Natural killer cell treated with Interleukin-12 subunit alpha and Interleukin-12 subunit beta and Interleukin-15 and Interleukin-18, amount 100 ng/mL, for 72 hours (primary cell): ENCODE results near the gene HIF3A. TPM values are rescaled to one million over a fixed set of nuclear protein-coding genes. Genes with fewer than 3 reads are reported as not detected.
A peak's percentile ranks its signal among the peaks of the same experiment; 100 is the strongest.
"Not testable (repeated sequence)": the region's sequence is repeated elsewhere in the genome, so short reads cannot be mapped to it uniquely, and the experiment has no call there.

ENCODE experiments used
- ATAC-seq, 2 donors: fragments of 150-1000 bp; cut with Tn5 transposase in 1 of 2; sonication (Bioruptor Pico), chemical (Tn5 transposase) in 1 of 2; 2 replicates each; pipeline ENCODE4 v1.10.0; 2021
- DNase-seq: peaks from one replicate; pipeline ENCODE4 v3.0.0; 2022; ENCODE audit warnings: low spot score
- H3K27ac Mint-ChIP-seq, 2 donors: 1 replicate in 1 of 2; 2 replicates in 1 of 2; pipeline ENCODE4 v1.8.0; 2022; ENCODE audit warnings: mixed read lengths in 2 of 2, mild to moderate bottlenecking in 1 of 2, moderate library complexity in 1 of 2
- H3K27me3 Mint-ChIP-seq, 2 donors: 1 replicate in 1 of 2; 2 replicates in 1 of 2; pipeline ENCODE4 v1.8.0; 2022; ENCODE audit warnings: mixed read lengths in 2 of 2
- H3K36me3 Mint-ChIP-seq: one replicate; pipeline ENCODE4 v1.8.0; 2022; ENCODE audit warnings: mixed read lengths
- H3K4me1 Mint-ChIP-seq, 2 donors: 1 replicate in 1 of 2; 2 replicates in 1 of 2; pipeline ENCODE4 v1.8.0; 2022; ENCODE audit warnings: low read depth in 2 of 2, mixed read lengths in 2 of 2, mild to moderate bottlenecking in 1 of 2
- H3K4me3 Mint-ChIP-seq: one replicate; pipeline ENCODE4 v1.8.0; 2022; ENCODE audit warnings: mixed read lengths
- H3K9me3 Mint-ChIP-seq: 2 replicates; pipeline ENCODE4 v1.8.0; 2022; ENCODE audit warnings: mixed read lengths
- total RNA-seq, 2 donors: library from RNA; stranded (reverse); gene quantifications; one replicate each; pipeline ENCODE4 v1.2.3, GENCODE V29; 2022

Gene HIF3A
- not detected for total RNA-seq

DNA sequence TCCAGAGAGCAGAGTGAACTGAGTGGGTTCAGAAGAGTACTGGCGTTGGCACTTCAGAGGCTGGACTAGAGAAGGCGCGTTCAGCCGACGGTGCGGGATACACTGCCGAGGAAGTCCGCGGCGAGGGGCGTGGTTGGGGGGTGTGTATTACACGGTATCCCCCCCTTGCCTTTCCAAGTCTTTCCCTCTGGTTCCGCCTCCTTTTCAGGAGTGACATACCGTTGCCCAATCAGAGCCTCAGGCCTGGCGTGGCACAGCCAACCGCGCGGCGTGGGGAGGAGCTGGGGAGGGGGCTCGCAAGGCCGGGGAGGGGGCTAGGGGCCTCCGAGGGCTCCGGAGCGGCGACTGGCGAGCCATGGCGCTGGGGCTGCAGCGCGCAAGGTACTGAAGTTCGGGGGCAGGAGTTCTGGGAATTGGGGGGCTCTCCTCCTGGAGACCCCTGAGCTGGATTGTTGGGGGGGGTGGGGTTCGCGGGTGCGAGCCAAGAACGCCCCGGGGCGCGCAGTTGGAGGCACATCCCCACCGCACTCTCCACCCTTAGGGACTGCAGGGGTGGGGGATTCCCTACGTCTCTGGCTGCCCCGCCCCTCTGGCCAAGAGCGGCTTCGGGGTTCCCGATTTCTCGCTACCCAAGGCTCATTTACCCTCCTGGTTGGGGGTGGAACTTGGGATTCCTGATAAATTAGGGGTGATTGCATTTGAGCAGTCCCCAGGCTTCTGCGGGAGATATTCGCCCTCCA is at the start of gene HIF3A:
Gene HIF3A (plus strand): TSS at position 321 of the 740 bp plus-strand sequence. CDS start 35 bp downstream, at position 356.
- no peaks in the 10 kb centered on the region for H3K9me3 Mint-ChIP-seq
- DNase-seq: no peak
- ATAC-seq: no peak
- H3K4me1 Mint-ChIP-seq: no peaks in the 10 kb centered on the region
- H3K36me3 Mint-ChIP-seq: no peaks in the 10 kb centered on the region
- peaks cover 19 to 26% of the 10 kb centered on the region in 2 donors for H3K27me3 Mint-ChIP-seq
- no peak within 1 kb of the TSS for H3K4me3 Mint-ChIP-seq
- no peak within 1 kb of the TSS for H3K27ac Mint-ChIP-seq

DNA sequence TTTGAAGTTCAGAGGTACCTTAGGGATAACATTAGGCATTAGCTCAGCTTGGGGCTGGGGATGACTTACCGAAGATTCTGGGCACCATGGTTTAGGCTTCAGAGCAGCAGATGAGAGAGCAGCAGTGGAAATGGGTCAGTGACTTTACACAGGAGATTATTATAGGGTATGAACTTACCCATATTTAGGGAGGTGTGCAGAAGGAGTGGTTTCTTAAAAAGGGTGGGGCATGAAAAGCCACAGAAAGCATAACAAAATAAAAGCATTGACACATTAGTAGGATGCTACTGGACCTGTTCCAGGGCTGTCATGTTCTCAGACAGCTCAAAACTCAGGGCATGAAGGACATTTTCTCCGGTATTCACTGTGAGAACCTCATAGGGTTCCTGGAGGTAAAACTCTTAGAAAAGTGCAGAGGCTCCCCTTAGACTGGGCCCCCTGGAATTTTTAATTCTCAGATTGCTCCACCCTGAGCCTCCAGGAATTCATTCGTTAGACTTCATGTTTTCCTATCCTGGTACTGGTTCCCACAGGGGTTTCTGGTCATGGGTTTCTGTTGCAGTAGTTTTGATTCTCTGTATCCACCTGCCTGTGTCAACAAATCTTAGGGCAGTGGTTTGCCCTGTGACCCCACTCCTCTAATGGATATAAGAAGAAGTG is 46.6 kb upstream of the HIF3A start:
- peaks cover 4% of the 10 kb centered on the region for H3K36me3 Mint-ChIP-seq
- DNase-seq (no peak), ATAC-seq (no peak)
- peaks cover 55 to 77% of the 10 kb centered on the region in 2 donors for H3K27me3 Mint-ChIP-seq
- H3K9me3 Mint-ChIP-seq: no peaks in the 10 kb centered on the region
- H3K27ac Mint-ChIP-seq: no peak overlapping the region
- H3K4me3 Mint-ChIP-seq: no peak overlapping the region
- peaks cover 4 to 6% of the 10 kb centered on the region in 2 donors for H3K4me1 Mint-ChIP-seq

DNA sequence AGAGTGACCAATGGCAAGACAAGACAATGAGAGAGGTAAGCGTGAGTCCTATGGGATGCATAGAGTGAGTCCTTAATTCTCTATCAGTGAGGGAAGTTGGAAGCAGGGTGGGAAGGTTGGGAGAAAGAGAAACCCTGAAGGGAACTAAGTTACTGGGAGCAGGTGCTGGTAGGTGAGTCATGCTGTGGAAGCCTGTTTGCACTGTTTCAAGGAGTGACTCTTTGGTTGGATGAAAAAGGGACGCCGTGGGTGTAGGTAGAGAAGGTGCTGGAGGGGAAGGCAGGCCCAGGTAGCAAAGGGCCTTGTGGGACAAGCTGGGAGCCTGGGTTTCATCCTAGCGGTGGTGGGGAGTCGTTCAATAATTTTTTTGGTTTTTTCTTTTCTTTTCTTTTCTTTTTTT is 45.4 kb upstream of the HIF3A start:
- no peak for DNase-seq
- H3K36me3 Mint-ChIP-seq: peaks cover 5% of the 10 kb centered on the region
- H3K27me3 Mint-ChIP-seq: peaks cover 57 to 78% of the 10 kb centered on the region in 2 donors
- no peak overlapping the region for H3K27ac Mint-ChIP-seq
- no peak for ATAC-seq
- peaks cover 5 to 6% of the 10 kb centered on the region in 2 donors for H3K4me1 Mint-ChIP-seq
- H3K9me3 Mint-ChIP-seq: no peaks in the 10 kb centered on the region
- H3K4me3 Mint-ChIP-seq: no peak overlapping the region

DNA sequence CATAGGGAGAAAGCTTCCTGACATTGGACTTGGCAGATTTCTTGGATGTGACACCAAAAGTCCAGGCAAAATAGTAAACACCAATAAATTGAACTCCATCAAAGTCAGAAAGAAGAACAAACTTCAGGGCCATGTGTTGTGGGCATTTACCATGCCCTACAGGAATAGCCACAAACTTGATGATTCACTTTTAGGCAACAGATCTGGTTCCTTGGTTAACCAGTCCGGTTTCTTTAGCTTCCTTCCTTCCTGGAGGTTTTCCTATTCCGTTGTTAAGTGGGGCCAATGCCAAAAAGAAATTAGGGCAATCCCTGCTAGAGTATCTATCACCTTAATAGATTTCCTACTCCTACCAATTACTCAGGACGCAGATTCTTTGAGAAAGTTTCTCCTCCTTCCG is 42.1 kb upstream of the HIF3A start:
- H3K36me3 Mint-ChIP-seq: peaks cover 5% of the 10 kb centered on the region
- H3K27ac Mint-ChIP-seq: peak overlapping the region in 1 of 2 donors; percentile 32
- H3K27me3 Mint-ChIP-seq: peaks cover 54 to 70% of the 10 kb centered on the region in 2 donors
- peaks cover 5 to 6% of the 10 kb centered on the region in 2 donors for H3K4me1 Mint-ChIP-seq
- no peak for DNase-seq
- no peaks in the 10 kb centered on the region for H3K9me3 Mint-ChIP-seq
- H3K4me3 Mint-ChIP-seq: no peak overlapping the region
- no peak for ATAC-seq

DNA sequence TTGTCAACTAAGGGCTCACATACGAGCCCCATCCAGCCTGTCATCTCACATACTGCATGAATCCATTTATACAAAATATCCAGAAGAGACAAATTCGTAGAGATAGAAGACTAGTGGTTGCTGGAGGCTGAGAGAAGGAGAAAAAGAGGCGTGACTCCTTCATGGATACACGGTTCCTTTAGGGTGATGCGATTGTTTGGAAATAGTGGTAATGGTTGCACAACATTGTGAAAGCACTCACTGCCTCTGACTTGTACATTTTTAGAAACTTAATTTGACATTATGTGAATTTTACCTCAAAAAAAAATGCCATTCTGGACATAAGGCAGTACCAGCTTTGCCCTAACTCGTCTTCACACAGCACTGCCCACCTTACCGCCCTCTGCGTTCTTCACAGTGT is 40.0 kb upstream of the HIF3A start:
- H3K9me3 Mint-ChIP-seq: no peaks in the 10 kb centered on the region
- no peak overlapping the region for H3K27ac Mint-ChIP-seq
- H3K4me1 Mint-ChIP-seq: peaks cover 5 to 9% of the 10 kb centered on the region in 2 donors
- H3K36me3 Mint-ChIP-seq: peaks cover 5% of the 10 kb centered on the region
- no peak for ATAC-seq
- H3K27me3 Mint-ChIP-seq: peaks cover 56 to 67% of the 10 kb centered on the region in 2 donors
- no peak overlapping the region for H3K4me3 Mint-ChIP-seq
- DNase-seq: no peak

DNA sequence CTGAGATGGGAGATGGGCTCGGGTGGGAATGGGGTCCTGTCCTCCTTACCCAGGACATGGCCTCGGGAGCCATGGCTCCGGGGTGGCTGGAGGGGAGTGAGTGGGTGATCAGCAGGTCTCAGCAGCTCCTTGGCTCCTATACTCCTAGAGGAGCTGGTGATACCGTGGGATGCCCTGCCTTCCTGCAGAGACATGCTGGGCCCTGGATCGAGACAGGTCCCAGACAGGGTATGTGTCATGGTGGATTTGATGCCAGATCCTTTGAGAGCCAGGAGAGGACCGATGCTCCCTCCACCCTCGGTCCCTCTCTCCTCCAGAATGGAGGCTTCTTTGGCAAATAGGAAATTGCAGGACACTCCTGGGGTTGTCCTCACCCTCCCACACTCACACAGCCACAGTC is 35.3 kb upstream of the HIF3A start:
- not testable (repeated sequence) for DNase-seq, H3K4me3 Mint-ChIP-seq, H3K9me3 Mint-ChIP-seq, H3K36me3 Mint-ChIP-seq, ATAC-seq, H3K27ac Mint-ChIP-seq
- Mint-ChIP-seq H3K4me1 (peaks cover 9 to 15% of the 10 kb centered on the region in 2 donors), H3K27me3 (peaks cover 41 to 49% of the 10 kb centered on the region in 2 donors)

DNA sequence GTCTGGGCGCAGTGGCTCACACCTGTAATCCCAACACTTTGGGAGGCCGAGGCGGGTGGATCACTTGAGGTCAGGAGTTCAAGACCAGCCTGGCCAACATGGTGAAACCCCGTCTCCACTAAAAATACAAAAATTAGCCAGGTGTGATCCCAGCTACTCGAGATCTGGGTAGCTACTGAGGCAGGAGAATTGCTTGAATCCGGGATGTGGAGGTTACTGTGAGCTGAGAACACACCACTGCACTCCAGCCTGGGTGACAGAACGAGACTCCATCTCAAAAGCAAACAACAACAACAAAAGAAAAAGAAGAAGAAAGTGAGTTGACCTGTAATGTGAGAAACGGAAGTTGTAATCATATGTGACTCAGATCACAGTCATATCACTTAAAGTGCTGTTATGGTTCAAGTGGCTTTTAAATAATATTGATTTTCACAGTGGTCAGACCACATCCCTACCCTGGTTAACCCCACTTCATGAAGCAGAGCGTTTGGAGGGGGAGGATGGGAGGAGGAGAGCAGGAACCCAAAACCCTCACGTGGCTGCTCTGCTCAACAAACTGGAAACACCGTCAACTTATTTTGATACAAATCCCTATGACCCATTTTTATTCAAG is 34.1 kb upstream of the HIF3A start:
- peaks cover 9 to 15% of the 10 kb centered on the region in 2 donors for H3K4me1 Mint-ChIP-seq
- DNase-seq (peak; percentile 78), ATAC-seq (peak; percentile 94 to 98)
- H3K27ac Mint-ChIP-seq: peak overlapping the region; percentile 33 to 37
- H3K4me3 Mint-ChIP-seq: peak overlapping the region; percentile 28
- not testable (repeated sequence) for H3K36me3 Mint-ChIP-seq, H3K9me3 Mint-ChIP-seq
- peaks cover 41 to 50% of the 10 kb centered on the region in 2 donors for H3K27me3 Mint-ChIP-seq

DNA sequence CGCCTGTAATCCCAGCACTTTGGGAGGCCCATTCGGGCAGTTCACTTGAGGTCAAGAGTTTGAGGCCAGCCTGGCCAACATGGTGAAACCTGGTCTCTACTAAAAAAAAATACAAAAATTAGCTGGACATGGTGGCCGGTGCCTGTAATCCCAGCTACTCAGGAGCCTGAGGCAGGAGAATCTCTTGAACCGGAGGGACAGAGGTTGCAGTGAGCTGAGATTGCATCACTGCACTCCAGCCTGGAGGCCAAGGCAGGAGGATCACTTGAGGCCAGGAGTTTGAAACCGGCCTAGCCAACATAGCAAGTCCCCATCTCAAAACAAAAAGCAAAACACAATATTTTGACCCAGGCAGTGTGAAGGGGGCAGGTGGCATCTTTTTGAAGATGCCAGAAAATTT is 32.0 kb upstream of the HIF3A start:
- Mint-ChIP-seq H3K4me1 (peaks cover 14 to 22% of the 10 kb centered on the region in 2 donors), H3K27ac (peak overlapping the region in 1 of 2 donors; percentile 12), H3K27me3 (peaks cover 43 to 60% of the 10 kb centered on the region in 2 donors)
- not testable (repeated sequence) for ATAC-seq, H3K36me3 Mint-ChIP-seq, H3K4me3 Mint-ChIP-seq, DNase-seq, H3K9me3 Mint-ChIP-seq

DNA sequence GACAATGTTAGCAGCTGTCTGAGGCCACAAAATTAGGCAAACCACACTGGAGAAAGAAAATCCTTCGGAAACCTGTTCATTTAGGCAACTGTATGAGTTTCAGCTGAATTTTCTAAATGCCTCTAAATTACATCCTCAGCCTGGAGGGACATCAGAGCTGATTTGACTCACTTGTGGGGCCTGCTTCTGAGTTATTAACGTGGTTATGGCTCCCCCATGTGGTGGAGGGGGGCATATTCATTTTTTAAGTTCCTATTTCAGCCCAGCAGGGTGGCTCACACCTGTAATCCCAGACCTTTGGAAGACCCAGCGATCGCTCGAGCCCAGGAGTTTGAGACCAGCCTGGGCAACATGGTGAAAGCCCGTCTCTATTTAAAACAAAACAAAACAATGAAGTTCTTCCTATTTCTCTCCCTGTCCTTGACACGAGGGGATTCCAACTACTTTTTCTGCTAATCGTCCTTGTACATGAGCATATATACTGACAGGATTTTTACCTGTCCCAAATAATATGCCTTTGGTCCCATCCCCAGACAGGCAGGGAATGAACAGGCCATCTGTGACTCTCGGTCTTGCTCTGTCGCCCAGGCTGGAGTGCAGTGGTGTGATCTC is 31.5 kb upstream of the HIF3A start:
- Mint-ChIP-seq H3K4me3 (no peak overlapping the region), H3K4me1 (peaks cover 14 to 22% of the 10 kb centered on the region in 2 donors), H3K36me3 (no peaks in the 10 kb centered on the region), H3K27me3 (peaks cover 40 to 58% of the 10 kb centered on the region in 2 donors), H3K9me3 (no peaks in the 10 kb centered on the region), H3K27ac (peak overlapping the region; percentile 12 to 59)
- ATAC-seq (peak; percentile 72 to 80), DNase-seq (peak; percentile 82)

DNA sequence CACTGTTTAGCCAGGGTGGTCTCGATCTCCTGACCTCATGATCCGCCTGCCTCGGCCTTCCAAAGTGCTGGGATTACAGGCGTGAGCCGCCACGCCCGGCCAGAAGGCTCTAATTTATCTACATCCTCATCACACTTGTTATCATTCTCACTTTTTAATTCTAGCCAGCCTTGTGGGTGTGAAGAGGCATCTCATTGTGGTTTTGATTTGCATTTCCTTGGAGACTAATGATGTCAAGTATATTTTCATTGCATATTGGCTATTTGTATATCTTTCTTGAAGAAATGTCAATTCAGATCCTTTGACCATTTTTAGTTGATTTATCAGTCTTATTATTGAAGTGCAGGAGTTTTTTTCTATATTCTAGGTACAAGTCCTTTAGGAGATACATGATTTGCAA is 27.7 kb upstream of the HIF3A start:
- peaks cover 44 to 62% of the 10 kb centered on the region in 2 donors for H3K27me3 Mint-ChIP-seq
- H3K36me3 Mint-ChIP-seq: no peaks in the 10 kb centered on the region
- ATAC-seq: no peak
- H3K4me3 Mint-ChIP-seq: no peak overlapping the region
- no peaks in the 10 kb centered on the region for H3K9me3 Mint-ChIP-seq
- H3K4me1 Mint-ChIP-seq: peaks cover 5 to 10% of the 10 kb centered on the region in 2 donors
- peak overlapping the region in 1 of 2 donors; percentile 11 for H3K27ac Mint-ChIP-seq
- no peak for DNase-seq

DNA sequence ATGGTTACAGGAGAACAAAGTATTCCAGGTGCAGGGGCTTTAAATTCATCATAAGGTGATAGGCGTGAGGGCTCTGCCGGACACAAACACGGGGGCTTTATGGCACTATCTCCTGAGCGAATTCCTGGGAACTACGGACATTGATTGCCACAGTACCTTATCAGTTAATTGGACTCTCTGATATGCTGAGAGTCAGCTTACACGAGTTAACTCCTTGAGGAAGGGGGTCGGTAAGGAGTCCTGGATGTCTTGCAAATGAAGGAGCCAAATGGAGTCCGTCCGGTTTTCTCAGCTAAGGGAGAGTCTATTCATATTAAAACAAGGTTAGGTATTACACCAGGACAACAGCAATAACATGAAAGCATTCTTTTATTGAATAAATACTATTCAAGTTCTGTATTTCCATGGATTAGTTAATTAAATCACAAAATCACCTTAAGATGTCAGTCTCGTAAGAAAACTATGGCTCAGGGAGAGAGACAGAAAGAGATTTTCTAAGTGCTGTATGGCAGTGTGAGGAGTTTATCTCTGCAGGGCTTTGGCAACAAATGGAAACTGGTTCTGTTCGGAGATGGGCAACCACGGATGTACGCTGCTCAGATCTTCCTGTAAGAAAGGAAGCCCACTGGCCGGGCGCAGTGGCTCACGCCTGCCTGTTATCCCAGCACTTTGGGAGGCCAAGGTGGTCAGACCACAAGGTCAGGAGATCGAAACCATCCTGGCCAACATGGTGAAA is 26.2 kb upstream of the HIF3A start:
- DNase-seq (no peak), ATAC-seq (no peak)
- Mint-ChIP-seq H3K27me3 (peaks cover 39 to 56% of the 10 kb centered on the region in 2 donors), H3K4me1 (peaks cover 5 to 7% of the 10 kb centered on the region in 2 donors), H3K27ac (no peak overlapping the region), H3K36me3 (no peaks in the 10 kb centered on the region), H3K4me3 (no peak overlapping the region), H3K9me3 (no peaks in the 10 kb centered on the region)

DNA sequence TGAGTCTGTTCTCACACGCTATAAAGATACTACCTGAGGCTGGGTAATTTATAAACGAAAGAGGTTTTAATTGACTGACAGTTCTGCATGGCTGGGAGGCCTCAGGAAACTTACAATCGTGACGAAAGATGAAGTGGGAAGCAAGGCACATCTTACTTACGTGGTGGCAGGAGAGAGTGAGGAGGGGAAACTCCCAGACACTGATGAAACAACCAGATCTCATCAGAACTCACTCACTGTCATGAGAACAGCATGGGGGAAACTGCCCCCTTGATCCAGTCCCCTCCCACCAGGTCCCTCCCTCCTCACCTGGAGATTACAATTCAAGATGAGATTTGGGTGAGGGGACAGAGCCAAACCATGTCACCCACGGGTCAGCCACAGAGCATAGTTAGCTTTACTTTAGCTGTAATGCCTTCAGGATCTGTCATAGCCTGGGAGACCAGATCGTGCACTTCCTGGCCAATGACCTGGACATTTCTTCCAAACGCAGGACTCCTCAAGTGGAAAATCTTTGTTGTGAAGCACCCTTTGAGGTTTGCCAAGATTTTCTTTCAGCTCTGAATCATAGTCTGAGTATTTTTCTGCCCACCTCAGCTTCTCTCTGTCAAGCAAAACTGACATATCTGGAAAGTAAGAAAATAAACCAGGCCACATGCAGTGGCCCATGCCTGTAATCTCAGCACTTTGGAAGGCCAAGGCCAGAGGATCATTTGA is 25.2 kb upstream of the HIF3A start:
- no peak for DNase-seq
- Mint-ChIP-seq H3K27ac (no peak overlapping the region), H3K27me3 (peaks cover 38 to 47% of the 10 kb centered on the region in 2 donors), H3K4me3 (no peak overlapping the region), H3K4me1 (peaks cover 5 to 7% of the 10 kb centered on the region in 2 donors), H3K9me3 (no peaks in the 10 kb centered on the region), H3K36me3 (no peaks in the 10 kb centered on the region)
- no peak for ATAC-seq
